ENCODE data around the gene SPTBN1. TPM values are rescaled to one million over a fixed set of nuclear protein-coding genes. Genes with fewer than 3 reads are reported as not detected.
"Not testable (repeated sequence)": the region's sequence is repeated elsewhere in the genome, so short reads cannot be mapped to it uniquely, and the experiment has no call there.

SPTBN1 gene
- total RNA-seq, 1 experiment from 2014 or later: 262 TPM

DNA sequence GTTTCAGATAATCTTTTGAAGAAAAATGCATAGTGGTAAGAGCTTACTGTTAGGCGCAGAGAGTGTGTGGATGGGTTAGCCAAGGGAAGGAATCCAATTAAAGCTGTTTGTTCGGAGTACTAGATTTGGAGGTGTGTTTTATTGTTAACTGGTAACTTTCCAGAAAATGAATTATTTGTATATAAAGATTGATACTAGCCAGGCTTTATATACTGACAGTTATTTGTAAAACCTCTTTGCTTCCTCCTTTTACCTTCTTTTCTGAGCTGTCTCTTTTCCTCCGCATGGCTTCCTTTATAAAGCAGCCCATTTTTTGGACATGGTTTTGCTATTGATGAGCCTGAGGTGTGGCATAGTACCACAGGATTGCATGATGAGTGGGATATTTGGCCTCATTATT, 25.6 kb downstream of the SPTBN1 start:
- POLR2A ChIA-PET (ENCODE audit: unreplicated experiment): no interaction called here
- intact Hi-C loops (cut with micrococcal nuclease; ENCODE audit: unreplicated experiment): loop anchor here (1.0 kb wide), 1 partner anchor 25 kb away; the partner anchor contains the start of gene SPTBN1
- Histone ChIP-seq H3K27ac (no peak overlapping the region), H3K9me2 (ENCODE audit: insufficient read depth) (no peaks in the 10 kb centered on the region), H4K20me1 (ENCODE audit: insufficient read depth) (no peaks in the 10 kb centered on the region), H3K4me1 (replicated peaks; ENCODE audit: insufficient read depth) (peaks cover 26% of the 10 kb centered on the region), H3F3A (ENCODE audit: insufficient read depth, low read depth) (no peaks in the 10 kb centered on the region; the same call in 1 of the 2 replicates), H3K36me3 (ENCODE audit: low read depth) (no peaks in the 10 kb centered on the region), H3K27me3 (ENCODE audit: insufficient read depth, low read depth) (no peaks in the 10 kb centered on the region), H2AFZ (no peak overlapping the region), H3K79me2 (ENCODE audit: low read depth) (no peaks in the 10 kb centered on the region), H3K4me2 (no peak overlapping the region), H3K9me3 (ENCODE audit: insufficient read depth, low read depth) (0 out of 2 replicates have a peak, but pooled peaks cover 14% of the 10 kb centered on the region), H3K4me3 (no peak overlapping the region)
- TF ChIP-seq EZH2 (IDR thresholded peaks at IDR 0.05; ENCODE audit: low read depth): no peak
- TF ChIP-seq, protein P1, sequence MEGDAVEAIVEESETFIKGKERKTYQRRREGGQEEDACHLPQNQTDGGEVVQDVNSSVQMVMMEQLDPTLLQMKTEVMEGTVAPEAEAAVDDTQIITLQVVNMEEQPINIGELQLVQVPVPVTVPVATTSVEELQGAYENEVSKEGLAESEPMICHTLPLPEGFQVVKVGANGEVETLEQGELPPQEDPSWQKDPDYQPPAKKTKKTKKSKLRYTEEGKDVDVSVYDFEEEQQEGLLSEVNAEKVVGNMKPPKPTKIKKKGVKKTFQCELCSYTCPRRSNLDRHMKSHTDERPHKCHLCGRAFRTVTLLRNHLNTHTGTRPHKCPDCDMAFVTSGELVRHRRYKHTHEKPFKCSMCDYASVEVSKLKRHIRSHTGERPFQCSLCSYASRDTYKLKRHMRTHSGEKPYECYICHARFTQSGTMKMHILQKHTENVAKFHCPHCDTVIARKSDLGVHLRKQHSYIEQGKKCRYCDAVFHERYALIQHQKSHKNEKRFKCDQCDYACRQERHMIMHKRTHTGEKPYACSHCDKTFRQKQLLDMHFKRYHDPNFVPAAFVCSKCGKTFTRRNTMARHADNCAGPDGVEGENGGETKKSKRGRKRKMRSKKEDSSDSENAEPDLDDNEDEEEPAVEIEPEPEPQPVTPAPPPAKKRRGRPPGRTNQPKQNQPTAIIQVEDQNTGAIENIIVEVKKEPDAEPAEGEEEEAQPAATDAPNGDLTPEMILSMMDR (conservative IDR thresholded peaks at IDR 0.05): no peak
- no peak for DNase-seq
- CTCF ChIA-PET: no interaction called here
- no TSS peak for BruUV-seq (replicated peaks)

DNA sequence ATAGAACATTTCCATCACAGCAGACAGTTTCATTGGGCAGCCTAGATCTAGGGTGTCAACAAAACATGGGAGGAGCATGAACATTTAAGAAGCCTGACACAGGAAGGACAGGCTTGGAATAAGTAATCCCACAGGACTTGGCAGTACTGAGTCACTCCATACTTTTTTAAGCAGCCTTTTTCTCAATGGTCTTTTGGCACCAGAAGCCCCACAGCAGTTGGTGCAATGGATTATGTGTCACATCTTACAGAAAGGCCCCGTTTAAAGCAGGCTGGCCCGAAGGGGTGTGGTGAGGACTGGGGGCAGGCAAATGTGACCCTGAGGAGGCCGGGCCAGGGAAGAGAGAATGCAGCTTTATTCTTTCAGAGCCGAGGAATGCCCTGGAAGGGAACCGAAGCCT, 26.6 kb downstream of the SPTBN1 start:
- Histone ChIP-seq H3K9me3 (ENCODE audit: insufficient read depth, low read depth) (0 out of 2 replicates have a peak, but pooled peaks cover 14% of the 10 kb centered on the region), H2AFZ (no peak overlapping the region), H3K4me1 (replicated peaks; ENCODE audit: insufficient read depth) (peaks cover 26% of the 10 kb centered on the region), H3K79me2 (ENCODE audit: low read depth) (no peaks in the 10 kb centered on the region), H3K4me2 (no peak overlapping the region), H3F3A (ENCODE audit: insufficient read depth, low read depth) (no peaks in the 10 kb centered on the region; the same call in 1 of the 2 replicates), H3K27me3 (ENCODE audit: insufficient read depth, low read depth) (no peaks in the 10 kb centered on the region), H3K27ac (no peak overlapping the region), H3K36me3 (ENCODE audit: low read depth) (no peaks in the 10 kb centered on the region), H3K9me2 (ENCODE audit: insufficient read depth) (no peaks in the 10 kb centered on the region), H3K4me3 (no peak overlapping the region), H4K20me1 (ENCODE audit: insufficient read depth) (no peaks in the 10 kb centered on the region)
- CTCF ChIA-PET: no interaction called here
- intact Hi-C loops (cut with micrococcal nuclease; ENCODE audit: unreplicated experiment): loop anchor here (1.0 kb wide), 2 partner anchors 11 to 26 kb away; partner anchors contain the start of gene SPTBN1
- DNase-seq: peak in 1 of 2 experiments; percentile 70
- BruUV-seq (replicated peaks): no TSS peak
- TF ChIP-seq, protein P1 (conservative IDR thresholded peaks at IDR 0.05): no peak
- TF ChIP-seq EZH2 (IDR thresholded peaks at IDR 0.05; ENCODE audit: low read depth): no peak
- POLR2A ChIA-PET (ENCODE audit: unreplicated experiment): no interaction called here

GRCh38 chr2:54483426-54483825, 27.3 kb downstream of the SPTBN1 start:
- H3K9me3 ChIP-seq (ENCODE audit: insufficient read depth, low read depth): 0 out of 2 replicates have a peak, but pooled peaks cover 14% of the 10 kb centered on the region
- no peak overlapping the region for H3K4me3 ChIP-seq
- H3K4me1 ChIP-seq (replicated peaks; ENCODE audit: insufficient read depth): peaks cover 26% of the 10 kb centered on the region
- no peak overlapping the region for H2AFZ ChIP-seq
- TF ChIP-seq, protein P1 (conservative IDR thresholded peaks at IDR 0.05): no peak
- no peak for TF ChIP-seq EZH2 (IDR thresholded peaks at IDR 0.05; ENCODE audit: low read depth)
- ChIA-PET POLR2A (ENCODE audit: unreplicated experiment) (no interaction called here), CTCF (no interaction called here)
- no peaks in the 10 kb centered on the region for H3K27me3 ChIP-seq (ENCODE audit: insufficient read depth, low read depth)
- no peaks in the 10 kb centered on the region for H4K20me1 ChIP-seq (ENCODE audit: insufficient read depth)
- DNase-seq: peak; percentile 52 to 57
- 0 out of 2 replicates have a peak overlapping the region, but pooled peaks have one; percentile 23 for H3K4me2 ChIP-seq
- no peaks in the 10 kb centered on the region for H3K9me2 ChIP-seq (ENCODE audit: insufficient read depth)
- no peaks in the 10 kb centered on the region for H3K36me3 ChIP-seq (ENCODE audit: low read depth)
- H3F3A ChIP-seq (ENCODE audit: insufficient read depth, low read depth): no peaks in the 10 kb centered on the region; the same call in 1 of the 2 replicates
- intact Hi-C loops (cut with micrococcal nuclease; ENCODE audit: unreplicated experiment): loop anchor here (1.0 kb wide), 1 partner anchor 12 kb away; no protein-coding TSS in a partner anchor
- no peaks in the 10 kb centered on the region for H3K79me2 ChIP-seq (ENCODE audit: low read depth)
- no TSS peak for BruUV-seq (replicated peaks)
- H3K27ac ChIP-seq: no peak overlapping the region

- POLR2A ChIA-PET (ENCODE audit: unreplicated experiment); H3K4me3 ChIP-seq: not testable (repeated sequence)
Observed at GRCh38 chr2:54485756-54486155, 29.6 kb downstream of the SPTBN1 start.

More at GRCh38 chr2:54485756-54486155, 29.6 kb downstream of the SPTBN1 start:
- H3K79me2 ChIP-seq (ENCODE audit: low read depth); intact Hi-C loops (cut with micrococcal nuclease; ENCODE audit: unreplicated experiment); H3F3A ChIP-seq (ENCODE audit: insufficient read depth, low read depth); BruUV-seq (replicated peaks); H2AFZ ChIP-seq; H3K27me3 ChIP-seq (ENCODE audit: insufficient read depth, low read depth); CTCF ChIA-PET; H3K9me3 ChIP-seq (ENCODE audit: insufficient read depth, low read depth); H3K9me2 ChIP-seq (ENCODE audit: insufficient read depth); H3K4me2 ChIP-seq; H3K27ac ChIP-seq; H3K36me3 ChIP-seq (ENCODE audit: low read depth); DNase-seq; H4K20me1 ChIP-seq (ENCODE audit: insufficient read depth): not testable (repeated sequence)
- peaks cover 15% of the 10 kb centered on the region for H3K4me1 ChIP-seq (replicated peaks; ENCODE audit: insufficient read depth)

Data from PC-9 (cell line).